WERI-Rb-1 (cell line): ENCODE measurements around the gene HBE1.
"Not testable (repeated sequence)": the region's sequence is repeated elsewhere in the genome, so short reads cannot be mapped to it uniquely, and the experiment has no call there.

Source experiments
- DNase-seq: peaks from one replicate; pipeline ENCODE4 v3.0.0-alpha.2; 2020
- H3K27ac ChIP-seq: fragments of 250-450 bp; sonication (Bioruptor Pico); 2 replicates; pipeline ENCODE4 v1.5.1; 2020; ENCODE audit warnings: mild to moderate bottlenecking, moderate library complexity
- H3K27me3 ChIP-seq: fragments of 250-450 bp; sonication (Bioruptor Pico); 2 replicates; pipeline ENCODE4 v1.5.1; 2021; ENCODE audit warnings: mild to moderate bottlenecking, low read depth, moderate library complexity; ENCODE audit not compliant: insufficient read depth, severe bottlenecking
- H3K36me3 ChIP-seq: fragments of 250-450 bp; sonication (Bioruptor Pico); 2 replicates; pipeline ENCODE4 v1.5.1; 2020; ENCODE audit warnings: mild to moderate bottlenecking, moderate library complexity
- H3K4me3 ChIP-seq: 2 replicates; pipeline ENCODE4 v1.5.1; 2011; ENCODE audit warnings: low read depth, mild to moderate bottlenecking, control low read depth, low read length
- H3K9me3 ChIP-seq: fragments of 250-450 bp; sonication (Bioruptor Pico); 2 replicates; pipeline ENCODE4 v1.5.1; 2021; ENCODE audit warnings: mild to moderate bottlenecking, moderate library complexity; ENCODE audit not compliant: severe bottlenecking
- CTCF ChIP-seq: IDR thresholded peaks from 2 replicates; pipeline ENCODE4 v1.5.1; 2011; ENCODE audit warnings: low read depth, mild to moderate bottlenecking, control low read depth, inconsistent platforms, low read length

The HBE1 gene

GRCh38 chr11:5303626-5304025 is 33.9 kb upstream of the HBE1 start:
- TF ChIP-seq CTCF: no peak

GRCh38 chr11:5301846-5302245 is 32.1 kb upstream of the HBE1 start, which contains the start of gene OR51B4:
Gene OR51B4, minus strand, starts transcription at chr11:5301946. Its CDS starts 0 bp downstream, at chr11:5301946.
- no peaks in the 10 kb centered on the region for H3K36me3 ChIP-seq
- H3K9me3 ChIP-seq: no peaks in the 10 kb centered on the region
- no peak within 1 kb of the TSS for H3K27ac ChIP-seq
- no peak for TF ChIP-seq CTCF
- no peak for DNase-seq
- H3K27me3 ChIP-seq: peaks cover 79% of the 10 kb centered on the region
- no peak within 1 kb of the TSS for H3K4me3 ChIP-seq

More at GRCh38 chr11:5303626-5304025, 33.9 kb upstream of the HBE1 start:
- H3K27me3 ChIP-seq: peaks cover 80% of the 10 kb centered on the region
- H3K36me3 ChIP-seq: no peaks in the 10 kb centered on the region
- no peak for DNase-seq
- no peak overlapping the region for H3K4me3 ChIP-seq
- no peaks in the 10 kb centered on the region for H3K9me3 ChIP-seq
- no peak overlapping the region for H3K27ac ChIP-seq

GRCh38 chr11:5300251-5300650 is 30.5 kb upstream of the HBE1 start:
- no peaks in the 10 kb centered on the region for H3K36me3 ChIP-seq
- H3K4me3 ChIP-seq: no peak overlapping the region
- TF ChIP-seq CTCF: no peak
- no peaks in the 10 kb centered on the region for H3K9me3 ChIP-seq
- DNase-seq: no peak
- H3K27me3 ChIP-seq: peaks cover 76% of the 10 kb centered on the region
- no peak overlapping the region for H3K27ac ChIP-seq

- TF ChIP-seq CTCF: no peak
- Histone ChIP-seq H3K27ac (no peak overlapping the region), H3K27me3 (peaks cover 70% of the 10 kb centered on the region), H3K9me3 (no peaks in the 10 kb centered on the region), H3K4me3 (no peak overlapping the region), H3K36me3 (no peaks in the 10 kb centered on the region)
- no peak for DNase-seq
Measured at GRCh38 chr11:5298451-5298850, 28.7 kb upstream of the HBE1 start.

- TF ChIP-seq CTCF: no peak
- Histone ChIP-seq H3K27ac (no peak overlapping the region), H3K27me3 (peaks cover 69% of the 10 kb centered on the region), H3K9me3 (no peaks in the 10 kb centered on the region), H3K4me3 (no peak overlapping the region), H3K36me3 (no peaks in the 10 kb centered on the region)
- no peak for DNase-seq
Measured at GRCh38 chr11:5297721-5298323, 28.1 kb upstream of the HBE1 start.

GRCh38 chr11:5294342-5294995 is 24.7 kb upstream of the HBE1 start:
- not testable (repeated sequence) for H3K36me3 ChIP-seq, H3K9me3 ChIP-seq, H3K4me3 ChIP-seq, H3K27ac ChIP-seq, DNase-seq
- H3K27me3 ChIP-seq: peaks cover 64% of the 10 kb centered on the region
